Right atrium auricular region (tissue), 2 donors: ENCODE results near the gene LEPROT. TPM values are rescaled to one million over a fixed set of nuclear protein-coding genes. Genes with fewer than 3 reads are reported as not detected.

Experiments used
- DNase-seq: peaks from one replicate; pipeline ENCODE4 v3.0.0-alpha.2; 2019; ENCODE audit warnings: low spot score
- H3K27ac ChIP-seq, 2 donors: fragments of 200-600 bp; sonication (generic); 1 replicate in 1 of 2; 2 replicates in 1 of 2; pipeline ENCODE4 v1.5.1; 2016 to 2019
- H3K27me3 ChIP-seq, 2 donors: fragments of 200-600 bp; sonication (generic); one replicate each; pipeline versions ENCODE4 v1.5.1 to v1.6.0; 2017 to 2019
- H3K36me3 ChIP-seq: fragments of 200-600 bp; sonication (generic); one replicate; pipeline ENCODE4 v1.5.1; 2016
- H3K4me1 ChIP-seq, 2 donors: fragments of 200-600 bp; sonication (generic); one replicate each; pipeline versions ENCODE4 v1.5.1 to v1.6.0; 2017 to 2019
- H3K4me3 ChIP-seq, 2 donors: fragments of 200-600 bp; sonication (generic); 1 replicate in 1 of 2; 2 replicates in 1 of 2; pipeline ENCODE4 v1.5.1; 2017 to 2019; ENCODE audit warnings: mild to moderate bottlenecking in 1 of 2, moderate library complexity in 1 of 2
- H3K9me3 ChIP-seq, 2 donors: fragments of 200-600 bp; sonication (generic); one replicate each; pipeline ENCODE4 v1.5.1; 2019
- CTCF ChIP-seq, 2 donors: fragments of 200-600 bp; sonication (generic); IDR thresholded peaks; one replicate each; pipeline ENCODE4 v1.5.1; 2019; ENCODE audit warnings: antibody characterized with exemption in 2 of 2
- total RNA-seq, 2 donors: library from RNA; depleted of rRNA; stranded (reverse); fragments of >200 nt; gene quantifications; one replicate each; pipeline ENCODE4 v1.1.0, GENCODE V29; 2016

LEPROT gene
- total RNA-seq, 2 donors from 2014 or later, result 42.7 to 44.6 TPM

DNA sequence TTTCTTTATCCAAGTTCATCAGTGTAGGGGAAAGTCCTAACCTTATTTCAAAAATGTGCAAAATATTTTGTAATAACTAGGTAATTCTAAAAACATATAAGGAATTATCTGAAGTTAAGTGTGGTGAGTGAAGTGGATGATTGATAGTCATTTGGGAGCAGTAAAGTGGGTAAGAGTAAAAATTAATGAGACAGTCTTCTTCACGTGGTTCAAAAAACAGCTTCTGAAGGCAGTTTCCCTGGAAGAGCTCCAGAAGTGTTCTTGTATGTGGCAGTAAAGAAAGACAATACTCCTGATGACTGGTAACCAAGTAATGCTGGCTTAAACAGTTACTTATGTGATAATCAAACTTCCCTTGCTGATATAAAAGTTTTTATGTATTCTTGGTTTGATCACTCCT is 50.3 kb downstream of the LEPROT start:
- no peaks in the 10 kb centered on the region for H3K9me3 ChIP-seq
- no peak overlapping the region for H3K27ac ChIP-seq
- no peak for DNase-seq
- no peak overlapping the region for H3K4me3 ChIP-seq
- no peaks in the 10 kb centered on the region for H3K27me3 ChIP-seq
- TF ChIP-seq CTCF (IDR thresholded peaks at IDR 0.05), result no peak
- peaks cover 0 to 18% of the 10 kb centered on the region in 2 donors for H3K4me1 ChIP-seq
- H3K36me3 ChIP-seq, result no peaks in the 10 kb centered on the region

GRCh38 chr1:65471213-65471833 is 50.9 kb downstream of the LEPROT start:
- Histone ChIP-seq H3K27me3 (no peaks in the 10 kb centered on the region), H3K27ac (peak overlapping the region in 1 of 2 donors; percentile 31), H3K4me3 (no peak overlapping the region), H3K9me3 (no peaks in the 10 kb centered on the region), H3K4me1 (peaks cover 0 to 18% of the 10 kb centered on the region in 2 donors), H3K36me3 (no peaks in the 10 kb centered on the region)
- TF ChIP-seq CTCF (IDR thresholded peaks at IDR 0.05), result no peak
- no peak for DNase-seq

DNA sequence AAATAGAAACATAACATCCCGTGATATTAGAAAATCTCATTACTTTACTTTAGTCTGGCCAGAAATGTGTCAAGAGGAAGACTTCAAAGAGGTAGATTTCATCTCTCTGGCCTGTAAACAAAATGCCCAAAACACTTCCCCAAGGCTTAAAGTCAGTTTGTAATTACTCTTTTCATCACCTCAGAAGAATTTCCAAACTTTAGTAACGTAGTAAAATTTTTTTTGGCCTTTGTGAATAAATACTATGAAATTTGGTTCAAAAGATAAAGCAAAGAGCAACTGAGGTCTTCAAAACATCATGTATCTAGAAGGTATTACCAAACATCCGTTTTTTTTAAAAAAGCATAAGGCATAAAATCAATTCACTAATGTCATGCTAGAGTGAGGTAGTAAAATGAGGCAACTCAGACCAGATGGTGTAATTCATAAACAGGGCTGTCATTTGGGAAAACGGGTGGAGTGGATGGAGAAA is 51.4 kb downstream of the LEPROT start:
- no peaks in the 10 kb centered on the region for H3K9me3 ChIP-seq
- no peaks in the 10 kb centered on the region for H3K36me3 ChIP-seq
- no peak overlapping the region for H3K4me3 ChIP-seq
- no peaks in the 10 kb centered on the region for H3K27me3 ChIP-seq
- TF ChIP-seq CTCF (IDR thresholded peaks at IDR 0.05), result no peak
- no peak for DNase-seq
- H3K4me1 ChIP-seq, result peaks cover 0 to 18% of the 10 kb centered on the region in 2 donors
- H3K27ac ChIP-seq, result peak overlapping the region in 1 of 2 donors; percentile 31

DNA sequence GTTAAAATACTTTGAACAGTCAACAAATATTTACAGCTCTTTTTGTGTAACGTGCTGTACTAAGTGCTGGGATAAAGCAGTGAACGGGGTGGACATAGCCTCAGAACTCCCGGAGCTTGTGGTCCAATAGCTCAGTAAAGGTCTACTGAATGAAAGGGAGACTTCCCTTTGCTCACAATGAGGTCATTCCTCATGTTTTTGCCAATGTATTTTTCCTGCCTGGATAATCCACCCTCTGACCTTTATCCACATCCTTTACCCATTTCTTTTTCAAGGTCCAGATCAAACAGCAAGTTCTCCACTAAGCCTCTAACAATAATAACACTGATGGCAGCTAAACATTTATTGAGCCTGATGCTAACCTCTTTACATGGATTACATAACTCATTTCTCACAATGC is 55.9 kb downstream of the LEPROT start:
- no peak for TF ChIP-seq CTCF (IDR thresholded peaks at IDR 0.05)

GRCh38 chr1:65477414-65478378 is 57.2 kb downstream of the LEPROT start:
- no peaks in the 10 kb centered on the region for H3K36me3 ChIP-seq
- no peak overlapping the region for H3K27ac ChIP-seq
- no peaks in the 10 kb centered on the region for H3K9me3 ChIP-seq
- no peak for DNase-seq
- no peak overlapping the region for H3K4me3 ChIP-seq
- H3K4me1 ChIP-seq, result no peaks in the 10 kb centered on the region
- no peaks in the 10 kb centered on the region for H3K27me3 ChIP-seq
- TF ChIP-seq CTCF (IDR thresholded peaks at IDR 0.05), result no peak

More for the DNA sequence above, 55.9 kb downstream of the LEPROT start:
- H3K27ac ChIP-seq, result no peak overlapping the region
- H3K4me3 ChIP-seq, result no peak overlapping the region
- no peaks in the 10 kb centered on the region for H3K27me3 ChIP-seq
- peaks cover 0 to 1% of the 10 kb centered on the region in 2 donors for H3K4me1 ChIP-seq
- no peak for DNase-seq
- H3K9me3 ChIP-seq, result no peaks in the 10 kb centered on the region
- H3K36me3 ChIP-seq, result no peaks in the 10 kb centered on the region
